Sigmoid colon (tissue), 4 donors: ENCODE measurements around the gene SLC35F1.

Experiments used
- EP300 ChIP-seq, 4 donors: sonication (generic); formaldehyde crosslinking; IDR thresholded peaks; one replicate each; pipeline ENCODE4 v1.6.1; 2017; ENCODE audit warnings: antibody characterized with exemption in 4 of 4
- POLR2A ChIP-seq, 2 donors: fragments of 450-650 bp; IDR thresholded peaks; one replicate each; pipeline ENCODE4 v1.6.1; 2016; ENCODE audit warnings: antibody characterized with exemption in 2 of 2, mild to moderate bottlenecking in 2 of 2, moderate library complexity in 2 of 2
- POLR2AphosphoS5 ChIP-seq, 4 donors: sonication (generic); formaldehyde crosslinking; IDR thresholded peaks; one replicate each; pipeline ENCODE4 v1.6.1; 2017; ENCODE audit warnings: antibody characterized with exemption in 4 of 4
- TF ChIP-seq, protein P1 (sequence below), 4 experiments: fragments of 450-650 bp in 3 of 4; fragments of 200-600 bp in 1 of 4; IDR thresholded peaks; one replicate each; pipeline ENCODE4 v1.5.1; 2016 to 2019; ENCODE audit warnings: antibody characterized with exemption in 4 of 4, mild to moderate bottlenecking in 3 of 4, moderate library complexity in 2 of 4

DNA sequence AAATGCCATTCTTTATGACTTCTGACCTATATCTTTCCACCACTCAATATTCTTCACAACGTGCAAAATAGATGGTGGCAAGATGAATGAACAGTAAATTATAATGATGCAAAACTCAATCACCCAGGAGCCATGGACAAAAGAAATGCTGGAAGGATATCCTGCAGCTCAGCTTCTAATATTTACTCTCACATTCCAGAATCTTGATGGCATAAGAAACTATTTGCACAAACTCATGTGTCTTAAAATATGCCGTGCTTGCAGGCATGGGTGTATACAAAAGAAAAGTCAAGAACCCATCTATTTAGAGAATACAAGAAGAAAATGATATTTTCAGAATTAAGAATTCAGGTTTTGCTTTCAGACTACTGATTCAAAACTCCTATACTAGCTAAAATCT lies 217.8 kb downstream of the SLC35F1 start:
- TF ChIP-seq EP300 (IDR thresholded peaks at IDR 0.05): no peak
- TF ChIP-seq, protein P1, sequence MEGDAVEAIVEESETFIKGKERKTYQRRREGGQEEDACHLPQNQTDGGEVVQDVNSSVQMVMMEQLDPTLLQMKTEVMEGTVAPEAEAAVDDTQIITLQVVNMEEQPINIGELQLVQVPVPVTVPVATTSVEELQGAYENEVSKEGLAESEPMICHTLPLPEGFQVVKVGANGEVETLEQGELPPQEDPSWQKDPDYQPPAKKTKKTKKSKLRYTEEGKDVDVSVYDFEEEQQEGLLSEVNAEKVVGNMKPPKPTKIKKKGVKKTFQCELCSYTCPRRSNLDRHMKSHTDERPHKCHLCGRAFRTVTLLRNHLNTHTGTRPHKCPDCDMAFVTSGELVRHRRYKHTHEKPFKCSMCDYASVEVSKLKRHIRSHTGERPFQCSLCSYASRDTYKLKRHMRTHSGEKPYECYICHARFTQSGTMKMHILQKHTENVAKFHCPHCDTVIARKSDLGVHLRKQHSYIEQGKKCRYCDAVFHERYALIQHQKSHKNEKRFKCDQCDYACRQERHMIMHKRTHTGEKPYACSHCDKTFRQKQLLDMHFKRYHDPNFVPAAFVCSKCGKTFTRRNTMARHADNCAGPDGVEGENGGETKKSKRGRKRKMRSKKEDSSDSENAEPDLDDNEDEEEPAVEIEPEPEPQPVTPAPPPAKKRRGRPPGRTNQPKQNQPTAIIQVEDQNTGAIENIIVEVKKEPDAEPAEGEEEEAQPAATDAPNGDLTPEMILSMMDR (IDR thresholded peaks at IDR 0.05): no peak
- no peak for TF ChIP-seq POLR2A (IDR thresholded peaks at IDR 0.05)
- TF ChIP-seq POLR2AphosphoS5 (IDR thresholded peaks at IDR 0.05): no peak
